Astrocyte (in vitro differentiated cells and primary cell): Measurements from ENCODE around the gene TIMM22. TPM values are rescaled to one million over a fixed set of nuclear protein-coding genes. Genes with fewer than 3 reads are reported as not detected.

ENCODE experiments used
- DNase-seq: peaks from one replicate; pipeline ENCODE4 v3.0.0-alpha.2; 2010; ENCODE audit warnings: low read depth
- FAIRE-seq: peaks from 2 replicates; lab custom pipeline; 2011; peaks lifted over from hg19 to GRCh38; lab: Jason Lieb, UNC
- H2AFZ ChIP-seq: 2 replicates; pipeline ENCODE4 v1.6.0; 2012; ENCODE audit warnings: low read depth, low read length, inconsistent platforms
- H3K27ac ChIP-seq: 2 replicates; pipeline ENCODE4 v1.5.1; 2011; ENCODE audit warnings: low read depth, low read length, inconsistent platforms
- H3K27me3 ChIP-seq: 2 replicates; pipeline ENCODE4 v1.6.0; 2011; ENCODE audit warnings: low read length, inconsistent platforms; ENCODE audit not compliant: insufficient read depth
- H3K36me3 ChIP-seq: 2 replicates; pipeline ENCODE4 v1.5.1; 2011; ENCODE audit warnings: low read length, inconsistent platforms; ENCODE audit not compliant: insufficient read depth
- H3K4me1 ChIP-seq: 2 replicates; pipeline ENCODE4 v1.5.1; 2011; ENCODE audit warnings: low read length, inconsistent platforms; ENCODE audit not compliant: insufficient read depth
- H3K4me2 ChIP-seq: 2 replicates; pipeline ENCODE4 v1.6.0; 2012; ENCODE audit warnings: low read length, inconsistent platforms
- H3K4me3 ChIP-seq: 2 replicates; pipeline ENCODE4 v1.5.1; 2011; ENCODE audit warnings: low read depth, mild to moderate bottlenecking, low read length, inconsistent platforms; ENCODE audit not compliant: insufficient read depth
- H3K79me2 ChIP-seq: 2 replicates; pipeline ENCODE4 v1.6.0; 2012; ENCODE audit warnings: mild to moderate bottlenecking, low read length, inconsistent platforms; ENCODE audit not compliant: insufficient read depth
- H3K9ac ChIP-seq: 2 replicates; pipeline ENCODE4 v1.6.0; 2012; ENCODE audit warnings: mild to moderate bottlenecking, low read length, inconsistent platforms
- H3K9me3 ChIP-seq: 2 replicates; pipeline ENCODE4 v1.5.1; 2012; ENCODE audit warnings: low read depth, mild to moderate bottlenecking, low read length, inconsistent platforms; ENCODE audit not compliant: insufficient read depth
- H4K20me1 ChIP-seq: 2 replicates; pipeline ENCODE4 v1.6.0; 2012; ENCODE audit warnings: low read length, inconsistent platforms; ENCODE audit not compliant: insufficient read depth
- H3K27ac Mint-ChIP-seq: one replicate; pipeline ENCODE4 v1.8.0; 2021; ENCODE audit warnings: mild to moderate bottlenecking, mixed read lengths; ENCODE audit not compliant: unreplicated experiment
- H3K27me3 Mint-ChIP-seq: one replicate; pipeline ENCODE4 v1.8.0; 2021; ENCODE audit warnings: low read depth, mixed read lengths; ENCODE audit not compliant: unreplicated experiment
- H3K36me3 Mint-ChIP-seq: one replicate; pipeline ENCODE4 v1.8.0; 2021; ENCODE audit warnings: low read depth, mixed read lengths; ENCODE audit not compliant: unreplicated experiment
- H3K4me1 Mint-ChIP-seq: one replicate; pipeline ENCODE4 v1.8.0; 2021; ENCODE audit warnings: low read depth, mixed read lengths; ENCODE audit not compliant: unreplicated experiment
- H3K4me3 Mint-ChIP-seq: one replicate; pipeline ENCODE4 v1.8.0; 2021; ENCODE audit warnings: mild to moderate bottlenecking, moderate library complexity, mixed read lengths; ENCODE audit not compliant: unreplicated experiment
- H3K9me3 Mint-ChIP-seq: one replicate; pipeline ENCODE4 v1.8.0; 2021; ENCODE audit warnings: mild to moderate bottlenecking, mixed read lengths; ENCODE audit not compliant: unreplicated experiment
- CTCF ChIP-seq: IDR thresholded peaks from 2 replicates; pipeline ENCODE4 v1.5.1; 2011; ENCODE audit warnings: low read depth, mild to moderate bottlenecking, inconsistent platforms, low read length, moderate library complexity; ENCODE audit not compliant: insufficient read depth
- EZH2 ChIP-seq: IDR thresholded peaks from 2 replicates; pipeline ENCODE4 v1.6.1; 2012; ENCODE audit warnings: mild to moderate bottlenecking, low read length, inconsistent platforms; ENCODE audit not compliant: insufficient read depth
- total RNA-seq: library from RNA; stranded (reverse); gene quantifications from 2 replicates; pipeline ENCODE4 v1.2.1, GENCODE V29; 2021

The TIMM22 gene
- total RNA-seq, 1 donor from 2014 or later: 20.0 TPM

- Histone ChIP-seq H3K79me2 (peaks cover 4% of the 10 kb centered on the region), H3K4me2 (no peak overlapping the region), H3K4me3 (no peak overlapping the region), H3K27me3 (no peaks in the 10 kb centered on the region), H3K9ac (no peak overlapping the region), H2AFZ (no peak overlapping the region), H3K27ac (no peak overlapping the region), H3K9me3 (peaks cover 2% of the 10 kb centered on the region), H3K4me1 (no peaks in the 10 kb centered on the region), H3K36me3 (peaks cover 3% of the 10 kb centered on the region), H4K20me1 (peaks cover 74% of the 10 kb centered on the region)
- Mint-ChIP-seq H3K27me3 (no peaks in the 10 kb centered on the region), H3K4me1 (no peaks in the 10 kb centered on the region), H3K27ac (no peak overlapping the region), H3K9me3 (no peaks in the 10 kb centered on the region), H3K36me3 (peaks cover 12% of the 10 kb centered on the region), H3K4me3 (no peak overlapping the region)
- DNase-seq (no peak), FAIRE-seq (no peak)
- TF ChIP-seq EZH2 (no peak), CTCF (no peak)
These were observed 40.4 kb downstream of the TIMM22 start for GRCh38 chr17:1037238-1037879.

- H3K9ac ChIP-seq: no peak overlapping the region
- H3K4me3 Mint-ChIP-seq: no peak overlapping the region
- peaks cover 16% of the 10 kb centered on the region for H3K36me3 Mint-ChIP-seq
- H3K27me3 ChIP-seq: no peaks in the 10 kb centered on the region
- no peak overlapping the region for H3K4me3 ChIP-seq
- no peak overlapping the region for H3K27ac ChIP-seq
- no peak overlapping the region for H2AFZ ChIP-seq
- peaks cover 3% of the 10 kb centered on the region for H3K9me3 Mint-ChIP-seq
- H3K4me1 ChIP-seq: no peaks in the 10 kb centered on the region
- H3K36me3 ChIP-seq: peaks cover 5% of the 10 kb centered on the region
- peaks cover 4% of the 10 kb centered on the region for H3K9me3 ChIP-seq
- no peak overlapping the region for H3K27ac Mint-ChIP-seq
- DNase-seq: no peak
- no peak overlapping the region for H3K4me2 ChIP-seq
- H3K27me3 Mint-ChIP-seq: no peaks in the 10 kb centered on the region
- H4K20me1 ChIP-seq: peaks cover 68% of the 10 kb centered on the region
- no peak for FAIRE-seq
- H3K79me2 ChIP-seq: peaks cover 10% of the 10 kb centered on the region
- no peak for TF ChIP-seq EZH2
- no peak for TF ChIP-seq CTCF
- H3K4me1 Mint-ChIP-seq: no peaks in the 10 kb centered on the region
These were observed 41.7 kb downstream of the TIMM22 start for GRCh38 chr17:1038459-1039122.

GRCh38 chr17:1039123-1039507 is 42.2 kb downstream of the TIMM22 start:
- Histone ChIP-seq H3K36me3 (peaks cover 5% of the 10 kb centered on the region), H2AFZ (no peak overlapping the region), H3K9me3 (peaks cover 4% of the 10 kb centered on the region), H3K4me1 (no peaks in the 10 kb centered on the region), H3K9ac (no peak overlapping the region), H3K4me2 (no peak overlapping the region), H3K4me3 (no peak overlapping the region), H3K27me3 (no peaks in the 10 kb centered on the region), H3K79me2 (peaks cover 10% of the 10 kb centered on the region), H3K27ac (no peak overlapping the region), H4K20me1 (peaks cover 63% of the 10 kb centered on the region)
- FAIRE-seq: no peak
- no peak for TF ChIP-seq CTCF
- TF ChIP-seq EZH2: no peak
- Mint-ChIP-seq H3K4me1 (no peaks in the 10 kb centered on the region), H3K36me3 (peaks cover 14% of the 10 kb centered on the region), H3K4me3 (no peak overlapping the region), H3K27me3 (no peaks in the 10 kb centered on the region), H3K9me3 (peaks cover 3% of the 10 kb centered on the region), H3K27ac (no peak overlapping the region)
- DNase-seq: no peak
